Activated naive CD4-positive, alpha-beta T cell (primary cell): ENCODE results near the gene MYO9B.
"Not testable (repeated sequence)": the region's sequence is repeated elsewhere in the genome, so short reads cannot be mapped to it uniquely, and the experiment has no call there.

Experiments used
- DNase-seq, 4 experiments: peaks; one replicate each; lab custom pipeline; 2025; lab: John Stamatoyannopoulos, UW

MYO9B gene

GRCh38 chr19:17180997-17181702, 105.6 kb downstream of the MYO9B start:
- no peak for DNase-seq

- DNase-seq: peak in 1 of 4 experiments; percentile 11
These were observed 107.7 kb downstream of the MYO9B start for GRCh38 chr19:17183271-17183761.

- DNase-seq: no peak
These were observed 108.3 kb downstream of the MYO9B start for GRCh38 chr19:17183858-17184321.

- DNase-seq: peak in 2 of 4 experiments; percentile 18 to 45
These were observed 108.8 kb downstream of the MYO9B start for GRCh38 chr19:17184371-17184841.

GRCh38 chr19:17185590-17185989, 110.0 kb downstream of the MYO9B start:
- DNase-seq: no peak

GRCh38 chr19:17191736-17192135, 116.2 kb downstream of the MYO9B start:
- DNase-seq: not testable (repeated sequence)

GRCh38 chr19:17192751-17193150, 117.2 kb downstream of the MYO9B start:
- DNase-seq: no peak

- no peak for DNase-seq
These were observed 119.0 kb downstream of the MYO9B start for GRCh38 chr19:17194608-17195007.

- DNase-seq: no peak
These were observed 119.5 kb downstream of the MYO9B start for GRCh38 chr19:17195106-17195505.

- DNase-seq: no peak
These were observed 121.0 kb downstream of the MYO9B start for GRCh38 chr19:17196610-17197009.

GRCh38 chr19:17197666-17198065, 122.1 kb downstream of the MYO9B start:
- DNase-seq: no peak

GRCh38 chr19:17200408-17201079, 125.0 kb downstream of the MYO9B start:
- no peak for DNase-seq

GRCh38 chr19:17202249-17202648, 126.7 kb downstream of the MYO9B start:
- no peak for DNase-seq

GRCh38 chr19:17202713-17203112, 127.1 kb downstream of the MYO9B start:
- no peak for DNase-seq

- DNase-seq: peak in 3 of 4 experiments; percentile 21 to 65 (median 65)
These were observed 129.9 kb downstream of the MYO9B start for GRCh38 chr19:17205237-17206140.

- DNase-seq: no peak
These were observed 131.4 kb downstream of the MYO9B start for GRCh38 chr19:17206736-17207581.

- DNase-seq: no peak
These were observed 133.8 kb downstream of the MYO9B start for GRCh38 chr19:17209126-17210036.

- DNase-seq: no peak
These were observed 134.7 kb downstream of the MYO9B start for GRCh38 chr19:17210296-17210695.

- no peak for DNase-seq
These were observed 136.2 kb downstream of the MYO9B start for GRCh38 chr19:17211547-17212446.
